CD4-positive, alpha-beta T cell treated with Interleukin-1 beta for 1 hour (primary cell): Measurements from ENCODE around the gene DEPDC1B.
"Not testable (repeated sequence)": the region's sequence is repeated elsewhere in the genome, so short reads cannot be mapped to it uniquely, and the experiment has no call there.

ENCODE experiments used
- DNase-seq, 2 donors: peaks; one replicate each; pipeline ENCODE4 v3.0.0-alpha.2; 2020 to 2022

The DEPDC1B gene

GRCh38 chr5:60640901-60641300, 59.1 kb downstream of the DEPDC1B start:
- no peak for DNase-seq

- DNase-seq = no peak
Measured at GRCh38 chr5:60639544-60639943, 60.4 kb downstream of the DEPDC1B start.

GRCh38 chr5:60638300-60638699, 61.7 kb downstream of the DEPDC1B start:
- no peak for DNase-seq

GRCh38 chr5:60636644-60637043, 63.3 kb downstream of the DEPDC1B start:
- DNase-seq = no peak

- no peak for DNase-seq
Measured at GRCh38 chr5:60636001-60636400, 64.0 kb downstream of the DEPDC1B start.

GRCh38 chr5:60634051-60634450, 65.9 kb downstream of the DEPDC1B start:
- DNase-seq = no peak

- no peak for DNase-seq
Measured at GRCh38 chr5:60633341-60633740, 66.6 kb downstream of the DEPDC1B start.

- DNase-seq = no peak
Measured at GRCh38 chr5:60632153-60632552, 67.8 kb downstream of the DEPDC1B start.

- DNase-seq = no peak
Measured at GRCh38 chr5:60630836-60631235, 69.1 kb downstream of the DEPDC1B start.

GRCh38 chr5:60630179-60630578, 69.8 kb downstream of the DEPDC1B start:
- DNase-seq = no peak

GRCh38 chr5:60624875-60625274, 75.1 kb downstream of the DEPDC1B start:
- DNase-seq = not testable (repeated sequence)

GRCh38 chr5:60620752-60621151, 79.2 kb downstream of the DEPDC1B start:
- not testable (repeated sequence) for DNase-seq

- no peak for DNase-seq
Measured at GRCh38 chr5:60613826-60614225, 86.1 kb downstream of the DEPDC1B start.

GRCh38 chr5:60611099-60611740, 88.7 kb downstream of the DEPDC1B start:
- no peak for DNase-seq

GRCh38 chr5:60604771-60605170, 95.2 kb downstream of the DEPDC1B start:
- DNase-seq = no peak

- no peak for DNase-seq
Measured at GRCh38 chr5:60598424-60598823, 101.5 kb downstream of the DEPDC1B start.

GRCh38 chr5:60597572-60598320, 102.2 kb downstream of the DEPDC1B start:
- DNase-seq = peak in 1 of 2 donors; percentile 8

GRCh38 chr5:60594715-60595477, 105.1 kb downstream of the DEPDC1B start:
- DNase-seq = no peak

- DNase-seq = no peak
Measured at GRCh38 chr5:60590172-60590571, 109.8 kb downstream of the DEPDC1B start.

- not testable (repeated sequence) for DNase-seq
Measured at GRCh38 chr5:60587312-60587711, 112.7 kb downstream of the DEPDC1B start.

- no peak for DNase-seq
Measured at GRCh38 chr5:60586307-60586901, 113.6 kb downstream of the DEPDC1B start.

- DNase-seq = no peak
Measured at GRCh38 chr5:60585618-60586017, 114.3 kb downstream of the DEPDC1B start.

GRCh38 chr5:60584304-60584703, 115.7 kb downstream of the DEPDC1B start:
- no peak for DNase-seq
